HepG2 (cell line): ENCODE measurements around the gene TLE2. TPM values are rescaled to one million over a fixed set of nuclear protein-coding genes. Genes with fewer than 3 reads are reported as not detected.
A peak's percentile ranks its signal among the peaks of the same experiment; 100 is the strongest.

Source experiments
- CCAR2 ChIP-seq: fragments of 200-400 bp; formaldehyde crosslinking; optimal IDR thresholded peaks from 2 replicates; pipeline ENCODE3; 2018; ENCODE audit warnings: low read depth, mild to moderate bottlenecking, low read length, moderate library complexity
- KAT7 ChIP-seq: IDR thresholded peaks from 2 replicates; pipeline ENCODE4 v1.6.1; 2018; ENCODE audit warnings: borderline replicate concordance, missing compliant biosample characterization
- KDM2A ChIP-seq: sonication (generic); formaldehyde crosslinking; IDR thresholded peaks from 2 replicates; pipeline ENCODE4 v1.4.0; 2020; ENCODE audit warnings: low read depth, missing genetic modification reagents, borderline replicate concordance
- MIER2 ChIP-seq: IDR thresholded peaks from 2 replicates; pipeline ENCODE4 v1.6.1; 2016; ENCODE audit warnings: missing biosample characterization, missing genetic modification reagents
- NCOR1 ChIP-seq: fragments of 200-600 bp; sonication (generic); IDR thresholded peaks from 2 replicates; pipeline ENCODE4 v1.7.0; 2017; ENCODE audit warnings: antibody characterized with exemption, low read length, borderline replicate concordance
- PRDM10 ChIP-seq: sonication (generic); formaldehyde crosslinking; IDR thresholded peaks from 2 replicates; pipeline ENCODE4 v1.4.0; 2020; ENCODE audit warnings: low read depth, missing genetic modification reagents
- SRY ChIP-seq: sonication (generic); formaldehyde crosslinking; IDR thresholded peaks from 2 replicates; pipeline ENCODE4 v1.8.0; 2022; ENCODE audit warnings: mild to moderate bottlenecking, missing genetic modification reagents
- TBX2 ChIP-seq: sonication (generic); formaldehyde crosslinking; IDR thresholded peaks from 2 replicates; pipeline ENCODE4 v1.5.0; 2020; ENCODE audit warnings: missing genetic modification reagents, mild to moderate bottlenecking, borderline replicate concordance
- TBX3 ChIP-seq: fragments of 450-650 bp; IDR thresholded peaks from 2 replicates; pipeline ENCODE4 v1.6.1; 2017; ENCODE audit warnings: antibody characterized with exemption, mild to moderate bottlenecking, inconsistent platforms, borderline replicate concordance
- THAP9 ChIP-seq: sonication (generic); formaldehyde crosslinking; IDR thresholded peaks from 2 replicates; pipeline ENCODE4; 2020; ENCODE audit warnings: missing genetic modification reagents, mild to moderate bottlenecking, borderline replicate concordance
- UBTF ChIP-seq: sonication (generic); formaldehyde crosslinking; IDR thresholded peaks from 2 replicates; pipeline ENCODE4 v1.4.0; 2020; ENCODE audit warnings: mild to moderate bottlenecking, missing genetic modification reagents
- XBP1 ChIP-seq: sonication (generic); formaldehyde crosslinking; IDR thresholded peaks from 2 replicates; pipeline ENCODE4 v1.5.0; 2020; ENCODE audit warnings: missing genetic modification reagents
- ZBTB26 ChIP-seq: IDR thresholded peaks from 2 replicates; pipeline ENCODE4 v1.6.1; 2016; ENCODE audit warnings: missing compliant biosample characterization, missing genetic modification reagents, borderline replicate concordance
- ZFP82 ChIP-seq: sonication (generic); formaldehyde crosslinking; IDR thresholded peaks from 2 replicates; pipeline ENCODE4 v1.5.1; 2020; ENCODE audit warnings: mild to moderate bottlenecking, missing genetic modification reagents, borderline replicate concordance
- ZNF230 ChIP-seq: sonication (generic); formaldehyde crosslinking; IDR thresholded peaks from 2 replicates; pipeline ENCODE4 v1.4.0; 2020; ENCODE audit warnings: mild to moderate bottlenecking, missing genetic modification reagents
- ZNF543 ChIP-seq: sonication (generic); formaldehyde crosslinking; IDR thresholded peaks from 2 replicates; pipeline ENCODE4 v1.4.0; 2020; ENCODE audit warnings: mild to moderate bottlenecking, missing genetic modification reagents
- ZNF652 ChIP-seq: IDR thresholded peaks from 2 replicates; pipeline ENCODE4 v1.6.1; 2016; ENCODE audit warnings: low read depth, borderline replicate concordance
- ZNF746 ChIP-seq: sonication (generic); formaldehyde crosslinking; IDR thresholded peaks from 2 replicates; pipeline ENCODE4 v1.8.0; 2022; ENCODE audit warnings: mild to moderate bottlenecking, missing genetic modification reagents
- polyA plus RNA-seq, 8 experiments: library from polyadenylated mRNA; depleted of rRNA in 3 of 8; stranded (reverse) in 7 of 8; unstranded in 1 of 8; fragments of >200 nt; fragmentation: Illumina TruSeq in 4 of 8; extraction: Trizol in 4 of 8; gene quantifications; 2 replicates each; pipeline versions ENCODE4 v1.2.1 to v1.2.3, GENCODE V29; 2011 to 2016; ENCODE audit warnings: low read depth in 4 of 8, missing spikeins in 1 of 8, mixed read lengths in 1 of 8; ENCODE audit not compliant: insufficient read depth in 1 of 8
- total RNA-seq, 5 experiments: library from RNA; depleted of rRNA; stranded (reverse); fragments of >200 nt; fragmentation: Illumina TruSeq; extraction: Trizol; gene quantifications; 2 replicates each; pipeline ENCODE4 v1.2.3, GENCODE V29; 2016; ENCODE audit warnings: low read depth in 1 of 5

Gene TLE2
- total and polyA plus RNA-seq, 2 of the 13 experiments (the other 11 are each of a cell fraction or from before 2014, with no cell fraction given): 0.07 to 0.81 TPM

- TF ChIP-seq PRDM10 (CRISPR knock-in tag) (peak; percentile 69; the same call in 1 of the 2 replicates), NCOR1 (peak; percentile 42; the same call in 1 of the 2 replicates), KDM2A (CRISPR knock-in tag) (0 out of 2 replicates have a peak, but pooled peaks have one; percentile 45), ZNF746 (CRISPR knock-in tag) (peak; percentile 71; the same call in 1 of the 2 replicates), ZFP82 (CRISPR knock-in tag) (no peak), XBP1 (CRISPR knock-in tag) (no peak), ZNF230 (0 out of 2 replicates have a peak, but pooled peaks have one; percentile 41), TBX2 (CRISPR knock-in tag) (peak; percentile 97), THAP9 (CRISPR knock-in tag) (peak; percentile 65; the same call in 1 of the 2 replicates), SRY (0 out of 2 replicates have a peak, but pooled peaks have one; percentile 78), ZNF543 (0 out of 2 replicates have a peak, but pooled peaks have one; percentile 54), ZNF652 (CRISPR knock-in tag) (peak; percentile 99), KAT7 (CRISPR knock-in tag) (no peak), CCAR2 (no peak), MIER2 (CRISPR knock-in tag) (no peak), ZBTB26 (CRISPR knock-in tag) (0 out of 2 replicates have a peak, but pooled peaks have one; percentile 20), TBX3 (no peak), UBTF (CRISPR knock-in tag) (peak; percentile 40; the same call in 1 of the 2 replicates)
Measured at GRCh38 chr19:2977001-2977745, 51.9 kb downstream of the TLE2 start, which contains the start of gene TLE6 (continued).
